ENCODE data around the gene KIAA0040.
A peak's percentile ranks its signal among the peaks of the same experiment; 100 is the strongest.

Gene KIAA0040

GRCh38 chr1:175203570-175204068, 11.0 kb upstream of the KIAA0040 start:
- no peak for TF ChIP-seq ZFX (IDR thresholded peaks at IDR 0.05; ENCODE audit: borderline replicate concordance)
- no peak for TF ChIP-seq CTCF (IDR thresholded peaks at IDR 0.05)
- no peak overlapping the region for H3K27ac ChIP-seq

GRCh38 chr1:175200678-175201521, 8.3 kb upstream of the KIAA0040 start:
- no peak overlapping the region for H3K27ac ChIP-seq
- no peak for TF ChIP-seq CTCF (IDR thresholded peaks at IDR 0.05)
- no peak for TF ChIP-seq ZFX (IDR thresholded peaks at IDR 0.05; ENCODE audit: borderline replicate concordance)

- H3K27ac ChIP-seq, result no peak overlapping the region
- TF ChIP-seq ZFX (IDR thresholded peaks at IDR 0.05; ENCODE audit: borderline replicate concordance), result no peak
- no peak for TF ChIP-seq CTCF (IDR thresholded peaks at IDR 0.05)
These were observed 5.8 kb upstream of the KIAA0040 start for GRCh38 chr1:175198332-175198731.

GRCh38 chr1:175197531-175197930, 5.0 kb upstream of the KIAA0040 start:
- no peak overlapping the region for H3K27ac ChIP-seq
- TF ChIP-seq ZFX (IDR thresholded peaks at IDR 0.05; ENCODE audit: borderline replicate concordance) (no peak), CTCF (IDR thresholded peaks at IDR 0.05) (no peak)

- H3K27ac ChIP-seq, result no peak overlapping the region
- TF ChIP-seq CTCF (IDR thresholded peaks at IDR 0.05) (no peak), ZFX (IDR thresholded peaks at IDR 0.05; ENCODE audit: borderline replicate concordance) (no peak)
These were observed 3.2 kb upstream of the KIAA0040 start for GRCh38 chr1:175195798-175196197.

- TF ChIP-seq CTCF (IDR thresholded peaks at IDR 0.05) (no peak), ZFX (IDR thresholded peaks at IDR 0.05; ENCODE audit: borderline replicate concordance) (no peak)
- H3K27ac ChIP-seq, result no peak overlapping the region
These were observed 2.7 kb upstream of the KIAA0040 start for GRCh38 chr1:175195281-175195680.

GRCh38 chr1:175193527-175193910, 943 bp upstream of the KIAA0040 start:
- H3K27ac ChIP-seq, result peak overlapping the region; percentile 73; the same call in 1 of the 2 replicates

More at GRCh38 chr1:175193527-175193910, 943 bp upstream of the KIAA0040 start:
- TF ChIP-seq ZFX (IDR thresholded peaks at IDR 0.05; ENCODE audit: borderline replicate concordance) (no peak), CTCF (IDR thresholded peaks at IDR 0.05) (no peak)
